PFSK-1 (cell line): Measurements from ENCODE around the gene ASB13.

Experiments used
- FOXP2 ChIP-seq: optimal IDR thresholded peaks from 2 replicates; pipeline ENCODE3; 2011; ENCODE audit warnings: borderline replicate concordance, control low read depth, inconsistent platforms; ENCODE audit not compliant: insufficient read depth; ENCODE audit errors: extremely low read length, extremely low read depth
- POLR2AphosphoS5 ChIP-seq: IDR thresholded peaks from 2 replicates; pipeline ENCODE4 v1.6.1; 2012; ENCODE audit warnings: low read depth, mild to moderate bottlenecking, control low read depth, low read length, moderate library complexity
- SIN3A ChIP-seq: IDR thresholded peaks from 2 replicates; pipeline ENCODE4 v1.6.1; 2012; ENCODE audit warnings: mild to moderate bottlenecking, low read length, moderate library complexity, borderline replicate concordance; ENCODE audit not compliant: insufficient read depth
- TAF1 ChIP-seq: IDR thresholded peaks from 2 replicates; pipeline ENCODE4 v1.6.1; 2012; ENCODE audit warnings: low read length, control low read depth, borderline replicate concordance; ENCODE audit not compliant: insufficient read depth
- TF ChIP-seq, protein P1 (sequence below), 2 experiments: IDR thresholded peaks; 2 replicates each; pipeline versions ENCODE4 v1.6.1 to v1.8.0; 2011 to 2012; ENCODE audit warnings: low read depth in 2 of 2, low read length in 2 of 2, control low read depth in 1 of 2, inconsistent platforms in 1 of 2, mild to moderate bottlenecking in 1 of 2, moderate library complexity in 1 of 2; ENCODE audit not compliant: insufficient read depth in 1 of 2

Gene ASB13

DNA sequence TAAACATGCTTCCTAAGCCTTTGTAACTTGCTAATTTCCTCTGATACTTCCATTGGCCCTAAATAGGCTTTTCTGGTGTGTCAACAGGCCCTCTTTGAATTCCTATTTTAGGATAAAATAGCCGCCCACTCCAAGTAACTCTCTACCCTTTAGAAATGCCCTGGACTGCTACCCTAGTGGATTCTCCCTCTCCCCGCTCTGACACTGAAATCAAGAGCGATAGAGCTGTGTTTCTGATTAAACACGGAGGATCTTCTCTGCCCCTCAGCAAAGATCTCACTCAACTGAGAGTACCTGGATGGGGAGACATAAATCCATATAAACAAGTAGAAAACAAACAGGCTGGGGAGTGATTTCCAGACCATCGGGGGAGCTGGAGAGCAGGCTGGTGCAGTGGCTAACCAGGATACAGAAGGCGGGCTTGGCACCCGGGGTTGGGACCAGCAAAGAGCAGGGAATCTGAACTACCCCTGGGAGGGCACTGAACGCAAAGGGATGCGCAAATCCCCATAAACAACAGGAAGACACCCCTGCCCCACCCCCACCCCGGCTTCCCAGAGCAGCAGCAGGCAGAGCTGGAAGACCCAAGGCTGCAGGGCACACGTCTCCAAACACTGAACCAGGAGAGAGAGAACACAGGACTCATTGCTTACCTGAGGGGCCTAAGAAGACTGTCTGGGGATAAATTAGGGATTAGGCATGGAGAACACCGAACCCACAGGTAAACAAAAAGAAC lies 2.5 kb downstream of the ASB13 start:
- TF ChIP-seq POLR2AphosphoS5 (no peak), FOXP2 (no peak), TAF1 (no peak), SIN3A (no peak)
- TF ChIP-seq, protein P1, sequence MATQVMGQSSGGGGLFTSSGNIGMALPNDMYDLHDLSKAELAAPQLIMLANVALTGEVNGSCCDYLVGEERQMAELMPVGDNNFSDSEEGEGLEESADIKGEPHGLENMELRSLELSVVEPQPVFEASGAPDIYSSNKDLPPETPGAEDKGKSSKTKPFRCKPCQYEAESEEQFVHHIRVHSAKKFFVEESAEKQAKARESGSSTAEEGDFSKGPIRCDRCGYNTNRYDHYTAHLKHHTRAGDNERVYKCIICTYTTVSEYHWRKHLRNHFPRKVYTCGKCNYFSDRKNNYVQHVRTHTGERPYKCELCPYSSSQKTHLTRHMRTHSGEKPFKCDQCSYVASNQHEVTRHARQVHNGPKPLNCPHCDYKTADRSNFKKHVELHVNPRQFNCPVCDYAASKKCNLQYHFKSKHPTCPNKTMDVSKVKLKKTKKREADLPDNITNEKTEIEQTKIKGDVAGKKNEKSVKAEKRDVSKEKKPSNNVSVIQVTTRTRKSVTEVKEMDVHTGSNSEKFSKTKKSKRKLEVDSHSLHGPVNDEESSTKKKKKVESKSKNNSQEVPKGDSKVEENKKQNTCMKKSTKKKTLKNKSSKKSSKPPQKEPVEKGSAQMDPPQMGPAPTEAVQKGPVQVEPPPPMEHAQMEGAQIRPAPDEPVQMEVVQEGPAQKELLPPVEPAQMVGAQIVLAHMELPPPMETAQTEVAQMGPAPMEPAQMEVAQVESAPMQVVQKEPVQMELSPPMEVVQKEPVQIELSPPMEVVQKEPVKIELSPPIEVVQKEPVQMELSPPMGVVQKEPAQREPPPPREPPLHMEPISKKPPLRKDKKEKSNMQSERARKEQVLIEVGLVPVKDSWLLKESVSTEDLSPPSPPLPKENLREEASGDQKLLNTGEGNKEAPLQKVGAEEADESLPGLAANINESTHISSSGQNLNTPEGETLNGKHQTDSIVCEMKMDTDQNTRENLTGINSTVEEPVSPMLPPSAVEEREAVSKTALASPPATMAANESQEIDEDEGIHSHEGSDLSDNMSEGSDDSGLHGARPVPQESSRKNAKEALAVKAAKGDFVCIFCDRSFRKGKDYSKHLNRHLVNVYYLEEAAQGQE (IDR thresholded peaks at IDR 0.05; ENCODE audit: insufficient read depth in 1 of 2, low read depth in 2 of 2, low read length in 2 of 2), result no peak

DNA sequence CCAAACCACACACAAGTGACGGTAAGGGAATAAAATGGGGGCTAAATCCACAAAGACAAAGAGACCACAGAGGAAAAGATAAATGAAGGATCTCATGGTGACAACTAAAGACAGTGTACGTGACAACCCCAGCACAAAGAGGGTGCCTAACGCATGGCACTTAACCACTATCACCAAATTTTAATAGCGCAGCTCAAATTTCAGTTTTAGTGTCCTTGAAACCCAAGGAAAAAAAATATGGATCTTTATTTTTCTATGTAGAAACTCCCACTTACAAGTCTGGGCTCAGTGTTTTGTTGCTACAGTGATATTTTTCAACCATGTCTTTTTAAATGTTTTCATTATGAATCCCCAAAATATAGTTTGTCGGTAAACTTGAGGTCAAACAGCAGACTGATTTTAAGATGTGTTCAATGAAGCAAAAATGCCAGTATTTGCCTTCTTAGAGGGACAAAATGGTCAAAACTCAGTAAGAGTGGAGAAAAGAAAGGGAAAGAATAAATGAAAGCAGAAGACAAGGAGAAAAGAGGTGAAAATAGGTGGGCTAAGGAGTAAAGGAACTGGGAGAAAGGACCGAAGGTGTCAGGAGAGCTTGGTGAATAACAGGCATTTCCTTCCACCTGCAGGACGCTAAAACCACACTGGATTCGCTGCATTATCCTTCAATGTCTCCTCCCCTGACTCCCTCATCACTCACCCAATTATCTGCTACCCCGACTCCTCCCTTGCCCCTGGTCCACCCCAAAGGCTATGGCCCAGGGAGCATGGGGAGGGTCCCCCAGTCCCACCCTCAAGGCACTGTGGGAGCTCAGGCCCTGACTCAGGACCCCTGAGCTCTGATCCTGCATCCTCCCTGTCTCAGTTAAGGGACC lies 3.5 kb downstream of the ASB13 start:
- TF ChIP-seq, protein P1 (IDR thresholded peaks at IDR 0.05; ENCODE audit: insufficient read depth in 1 of 2, low read depth in 2 of 2, low read length in 2 of 2), result no peak
- TF ChIP-seq POLR2AphosphoS5 (no peak), SIN3A (no peak), FOXP2 (no peak), TAF1 (no peak)

DNA sequence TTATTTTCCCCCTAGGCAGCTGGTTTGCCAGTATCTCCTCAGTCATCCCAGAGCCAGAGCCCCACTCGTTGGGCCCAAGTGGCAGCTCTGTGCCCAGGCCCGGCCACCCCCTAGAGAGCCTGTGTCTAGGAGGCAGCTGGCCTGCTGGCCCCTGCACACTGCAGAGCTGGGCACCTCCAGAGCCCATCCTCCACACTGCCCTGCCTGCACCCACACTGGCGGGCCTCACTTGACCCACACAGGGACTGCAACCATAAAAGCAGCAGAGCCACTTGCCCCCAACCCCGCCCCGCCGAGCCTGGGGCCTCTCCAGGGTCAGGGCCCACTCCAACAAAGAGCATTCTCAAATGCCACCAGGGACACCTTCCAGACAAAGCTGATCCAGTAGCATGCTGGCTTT lies 5.4 kb downstream of the ASB13 start:
- TF ChIP-seq POLR2AphosphoS5 (no peak), SIN3A (no peak), TAF1 (no peak), FOXP2 (no peak)
- TF ChIP-seq, protein P1 (IDR thresholded peaks at IDR 0.05; ENCODE audit: insufficient read depth in 1 of 2, low read depth in 2 of 2, low read length in 2 of 2), result no peak

DNA sequence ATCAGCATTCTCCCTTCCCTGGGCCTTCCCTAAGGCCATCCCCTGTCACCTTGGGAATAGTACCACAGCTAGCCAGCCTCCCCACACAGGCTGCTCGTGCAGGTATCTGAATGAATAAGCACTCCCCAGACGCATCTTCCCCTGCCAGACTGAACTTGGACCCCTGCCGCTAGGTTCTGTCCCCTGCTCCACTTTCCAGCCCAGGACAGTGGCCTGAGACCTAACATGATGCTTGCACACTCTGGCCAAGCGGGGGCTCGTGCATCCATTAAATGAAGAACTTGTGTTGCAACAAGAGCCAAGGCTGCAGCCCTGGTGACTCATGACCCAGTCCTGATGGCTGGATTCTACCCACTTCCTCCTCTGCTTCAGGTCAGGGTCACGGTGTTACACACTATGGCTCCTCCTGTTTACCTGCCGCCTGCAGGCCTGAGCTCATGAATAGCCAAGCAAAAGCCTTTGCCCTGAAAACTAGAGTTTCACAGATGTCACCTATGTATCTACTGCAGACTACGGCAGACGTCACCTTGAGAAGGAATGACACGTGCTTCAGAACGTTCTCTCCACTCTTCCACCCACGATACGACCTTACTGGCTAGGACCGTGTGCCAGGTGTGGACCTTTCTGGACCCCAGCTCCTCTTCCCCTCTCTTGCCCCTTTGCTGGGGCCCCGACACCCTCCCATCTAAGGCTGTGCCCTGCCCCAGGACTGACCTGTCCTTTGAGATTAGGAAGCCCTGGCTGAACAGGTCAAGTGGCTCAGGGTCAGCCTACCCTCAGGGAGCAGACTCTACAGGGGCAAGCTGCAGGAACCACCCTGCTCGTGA lies 6.5 kb downstream of the ASB13 start:
- no peak for TF ChIP-seq POLR2AphosphoS5
- no peak for TF ChIP-seq SIN3A
- TF ChIP-seq TAF1, result no peak
- TF ChIP-seq, protein P1 (IDR thresholded peaks at IDR 0.05; ENCODE audit: insufficient read depth in 1 of 2, low read depth in 2 of 2, low read length in 2 of 2), result no peak
- TF ChIP-seq FOXP2, result no peak
